Inferior parietal cortex (tissue), 1 donor: ENCODE data around the gene SCN7A.
"Not testable (repeated sequence)": the region's sequence is repeated elsewhere in the genome, so short reads cannot be mapped to it uniquely, and the experiment has no call there.

Experiments
- DNase-seq: peaks from one replicate; pipeline ENCODE4 v3.0.0-alpha.2; 2016; ENCODE audit errors: extremely low spot score

Gene SCN7A

DNA sequence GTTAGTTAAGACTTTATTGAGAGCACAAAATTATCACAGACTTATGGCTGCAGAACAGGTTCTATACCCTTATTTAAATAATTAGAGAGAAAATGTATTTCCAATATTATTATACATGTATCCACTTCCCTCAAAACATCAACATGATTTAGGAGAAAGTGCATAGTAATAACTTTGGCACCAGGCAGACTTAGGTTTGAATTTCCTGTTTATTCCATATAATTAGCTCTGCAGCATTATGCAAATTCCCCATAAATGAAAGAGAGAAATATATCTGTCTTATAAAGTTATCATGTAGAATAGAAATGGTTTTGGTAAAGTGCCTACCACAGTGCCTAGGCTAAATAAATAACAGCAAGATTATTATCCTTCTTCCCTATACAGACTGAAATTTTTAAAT lies 133.6 kb downstream of the SCN7A start:
- DNase-seq: no peak

DNA sequence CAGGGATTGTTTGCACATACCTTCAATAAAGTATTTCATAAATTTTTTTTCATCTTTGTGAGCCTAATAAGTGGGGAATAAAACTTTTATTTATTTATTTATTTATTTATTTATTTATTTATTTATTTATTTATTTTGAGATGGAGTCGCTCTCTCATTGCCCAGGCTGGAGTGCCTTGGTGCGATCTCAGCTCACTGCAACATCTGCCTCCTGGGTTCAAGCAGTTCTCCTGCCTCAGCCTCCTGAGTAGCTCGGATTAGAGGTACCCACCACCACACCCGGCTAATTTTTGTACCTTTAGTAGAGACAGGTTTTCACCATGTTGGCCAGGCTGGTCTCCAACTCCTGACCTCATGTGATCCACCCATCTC lies 136.1 kb downstream of the SCN7A start:
- DNase-seq: not testable (repeated sequence)

DNA sequence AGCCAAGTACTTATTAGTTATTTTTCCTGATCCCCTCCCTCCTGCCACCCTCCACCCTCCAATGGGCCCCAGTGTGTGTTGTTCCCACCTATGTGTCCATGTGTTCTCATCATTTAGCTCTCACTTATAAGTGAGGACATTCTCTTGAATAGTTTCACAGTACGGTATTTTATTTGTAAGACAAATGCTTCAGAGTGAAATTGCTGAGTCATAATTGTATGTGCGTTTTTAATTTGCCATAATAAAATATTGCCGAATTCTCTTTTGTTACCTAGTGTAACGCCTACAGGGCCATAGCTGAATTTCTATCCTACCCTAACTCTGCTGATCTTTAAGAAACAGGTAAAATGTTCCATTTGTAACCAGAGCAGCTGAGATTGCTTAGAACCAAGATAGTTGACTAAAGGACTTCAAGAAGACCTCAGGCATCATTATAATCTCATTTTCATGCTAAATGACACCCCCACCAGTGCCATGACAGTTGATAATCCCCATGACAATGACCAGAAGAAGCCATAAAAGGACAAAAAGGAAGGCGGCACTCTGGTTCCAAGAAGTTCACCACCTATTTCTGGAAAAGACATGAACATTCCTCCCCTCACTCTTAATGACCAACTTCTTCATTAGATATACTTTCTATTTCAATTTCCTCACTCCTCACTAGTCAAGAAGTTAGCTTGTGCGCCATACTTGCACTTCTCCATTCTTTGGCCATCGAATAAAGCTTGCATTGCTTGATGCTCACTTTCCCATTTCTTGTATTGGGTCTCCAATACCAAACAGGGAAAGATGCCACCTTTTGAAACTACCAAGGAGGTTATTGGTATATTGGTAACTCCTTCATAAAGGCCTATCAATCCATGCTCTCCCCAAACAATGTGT lies 136.7 kb downstream of the SCN7A start:
- DNase-seq: no peak
